H9 (cell line): Measurements from ENCODE around the gene TPTE. TPM values are rescaled to one million over a fixed set of nuclear protein-coding genes. Genes with fewer than 3 reads are reported as not detected.
"Not testable (repeated sequence)": the region's sequence is repeated elsewhere in the genome, so short reads cannot be mapped to it uniquely, and the experiment has no call there.

ENCODE experiments used
- DNase-seq: peaks from one replicate; pipeline ENCODE4 v3.0.0-alpha.2; 2017
- H2AFZ ChIP-seq: one replicate; pipeline ENCODE4 v1.6.1; 2013; ENCODE audit warnings: mild to moderate bottlenecking, low read length, control low read depth, moderate library complexity
- H2AK5ac ChIP-seq: 2 replicates; pipeline ENCODE4 v1.6.1; 2013; ENCODE audit warnings: low read length, control low read depth, mixed read lengths; ENCODE audit not compliant: insufficient read length
- H2BK120ac ChIP-seq: one replicate; pipeline ENCODE4 v1.6.1; 2013; ENCODE audit warnings: low read depth, mild to moderate bottlenecking, low read length, control low read depth, inconsistent platforms; ENCODE audit not compliant: poor library complexity, severe bottlenecking
- H2BK12ac ChIP-seq: 2 replicates; pipeline ENCODE4 v1.6.1; 2013; ENCODE audit warnings: low read length, control low read depth, mixed read lengths, low read depth; ENCODE audit not compliant: insufficient read length
- H2BK15ac ChIP-seq: 2 replicates; pipeline ENCODE4 v1.6.1; 2013; ENCODE audit warnings: low read depth, low read length, control low read depth
- H2BK20ac ChIP-seq: one replicate; pipeline ENCODE4 v1.6.1; 2013; ENCODE audit warnings: low read depth, mild to moderate bottlenecking, low read length, control low read depth, inconsistent platforms; ENCODE audit not compliant: poor library complexity, severe bottlenecking
- H2BK5ac ChIP-seq: 2 replicates; pipeline ENCODE4 v1.6.1; 2013; ENCODE audit warnings: low read length, control low read depth, mixed read lengths; ENCODE audit not compliant: insufficient read length
- H3K14ac ChIP-seq: 2 replicates; pipeline ENCODE4 v1.6.1; 2013; ENCODE audit warnings: low read length, control low read depth; ENCODE audit not compliant: insufficient read depth
- H3K18ac ChIP-seq: 2 replicates; pipeline ENCODE4 v1.6.1; 2013; ENCODE audit warnings: low read depth, mild to moderate bottlenecking, mixed read lengths, low read length, control low read depth; ENCODE audit not compliant: insufficient read length
- H3K23ac ChIP-seq: 2 replicates; pipeline ENCODE4 v1.6.1; 2013; ENCODE audit warnings: low read length, control low read depth, mixed read lengths, low read depth; ENCODE audit not compliant: insufficient read length
- H3K23me2 ChIP-seq: 2 replicates; pipeline ENCODE4 v1.6.1; 2013; ENCODE audit warnings: low read depth, mild to moderate bottlenecking, mixed read lengths, low read length, control low read depth; ENCODE audit not compliant: insufficient read length, poor library complexity, severe bottlenecking
- H3K27ac ChIP-seq: 2 replicates; pipeline ENCODE4 v1.5.1; 2013; ENCODE audit warnings: low read length, control low read depth, mixed read lengths, low read depth; ENCODE audit not compliant: insufficient read length
- H3K27me3 ChIP-seq: 2 replicates; pipeline ENCODE4 v1.6.1; 2013; ENCODE audit warnings: low read length, control low read depth, inconsistent platforms; ENCODE audit not compliant: insufficient read depth
- H3K4ac ChIP-seq: 2 replicates; pipeline ENCODE4 v1.6.1; 2013; ENCODE audit warnings: low read depth, mild to moderate bottlenecking, control low read depth, inconsistent platforms, low read length, moderate library complexity
- H3K4me1 ChIP-seq: 2 replicates; pipeline ENCODE4 v1.6.1; 2013; ENCODE audit warnings: low read length, control low read depth, inconsistent platforms; ENCODE audit not compliant: insufficient read depth
- H3K4me2 ChIP-seq: 2 replicates; pipeline ENCODE4 v1.6.1; 2013; ENCODE audit warnings: low read length, control low read depth, mixed read lengths; ENCODE audit not compliant: insufficient read length, insufficient read depth
- H3K56ac ChIP-seq: 2 replicates; pipeline ENCODE4 v1.6.1; 2013; ENCODE audit warnings: low read depth, mild to moderate bottlenecking, mixed read lengths, low read length, control low read depth; ENCODE audit not compliant: insufficient read length
- H3K79me1 ChIP-seq: 2 replicates; pipeline ENCODE4 v1.6.1; 2013; ENCODE audit warnings: low read depth, mild to moderate bottlenecking, moderate library complexity, low read length, control low read depth, inconsistent platforms; ENCODE audit not compliant: insufficient read depth, poor library complexity, severe bottlenecking
- H3K79me2 ChIP-seq: 2 replicates; pipeline ENCODE4 v1.6.1; 2013; ENCODE audit warnings: low read length, control low read depth, inconsistent platforms; ENCODE audit not compliant: insufficient read depth
- H3K9ac ChIP-seq: 2 replicates; pipeline ENCODE4 v1.6.1; 2013; ENCODE audit warnings: low read length, control low read depth, mixed read lengths; ENCODE audit not compliant: insufficient read length; ENCODE audit errors: extremely low read depth
- H3K9me3 ChIP-seq: one replicate; pipeline ENCODE4 v1.6.1; 2013; ENCODE audit warnings: low read depth, low read length, inconsistent platforms; ENCODE audit not compliant: control insufficient read depth
- H3T11ph ChIP-seq: one replicate; pipeline ENCODE4 v1.6.1; 2013; ENCODE audit warnings: mild to moderate bottlenecking, low read length, control low read depth, inconsistent platforms
- H4K20me1 ChIP-seq: one replicate; pipeline ENCODE4 v1.6.1; 2013; ENCODE audit not compliant: control insufficient read depth, insufficient read length, insufficient read depth
- H4K5ac ChIP-seq: 2 replicates; pipeline ENCODE4 v1.6.1; 2013; ENCODE audit warnings: low read depth, mild to moderate bottlenecking, mixed read lengths, low read length, control low read depth; ENCODE audit not compliant: insufficient read length
- H4K8ac ChIP-seq: replicated peaks from 2 replicates; pipeline ENCODE4 v1.6.1; 2013; ENCODE audit warnings: low read length, control low read depth, mixed read lengths, low read depth; ENCODE audit not compliant: insufficient read length
- H4K91ac ChIP-seq: 2 replicates; pipeline ENCODE4 v1.6.1; 2013; ENCODE audit warnings: low read depth, mild to moderate bottlenecking, moderate library complexity, mixed read lengths, low read length, control low read depth; ENCODE audit not compliant: insufficient read length
- H3K27ac Mint-ChIP-seq, 3 experiments: 2 replicates in 2 of 3; 3 replicates in 1 of 3; pipeline ENCODE4 v1.8.0; 2020 to 2021; ENCODE audit warnings: mixed read lengths in 3 of 3, mild to moderate bottlenecking in 1 of 3, moderate library complexity in 1 of 3
- H3K27me3 Mint-ChIP-seq: 2 replicates; pipeline ENCODE4 v1.8.0; 2021; ENCODE audit warnings: low read depth, mild to moderate bottlenecking, moderate library complexity, mixed read lengths
- H3K36me3 Mint-ChIP-seq, 3 experiments: 2 replicates in 2 of 3; 3 replicates in 1 of 3; pipeline ENCODE4 v1.8.0; 2020 to 2021; ENCODE audit warnings: low read depth in 3 of 3, mixed read lengths in 3 of 3; ENCODE audit not compliant: insufficient read depth in 1 of 3
- H3K4me1 Mint-ChIP-seq, 2 experiments: 2 replicates each; pipeline ENCODE4 v1.8.0; 2020; ENCODE audit warnings: mixed read lengths in 2 of 2
- H3K4me3 Mint-ChIP-seq, 2 experiments: 2 replicates in 1 of 2; 3 replicates in 1 of 2; pipeline ENCODE4 v1.8.0; 2020 to 2021; ENCODE audit warnings: mild to moderate bottlenecking in 2 of 2, mixed read lengths in 2 of 2, moderate library complexity in 1 of 2
- H3K9me3 Mint-ChIP-seq, 2 experiments: 2 replicates in 1 of 2; 3 replicates in 1 of 2; pipeline ENCODE4 v1.8.0; 2020; ENCODE audit warnings: mild to moderate bottlenecking in 2 of 2, mixed read lengths in 2 of 2, moderate library complexity in 1 of 2
- CTCF ChIP-seq: fragments of 200-600 bp; sonication (generic); conservative IDR thresholded peaks from 3 replicates; pipeline ENCODE4 v1.8.0; 2021; ENCODE audit warnings: antibody characterized with exemption, mild to moderate bottlenecking
- WGBS: extraction: QIAGEN DNeasy Blood & Tissue Kit; methylation state at CpG from one replicate; pipeline ENCODE4 v1.1.7; 2013; ENCODE audit warnings: missing lambda C conversion rate, low lambda C conversion rate, mixed read lengths; ENCODE audit not compliant: insufficient read length; ENCODE audit errors: extremely low coverage; 5-methylcytosine and 5-hydroxymethylcytosine counted together
- total RNA-seq: library from RNA; stranded (reverse); gene quantifications from 2 replicates; pipeline ENCODE4 v1.2.1, GENCODE V29; 2021

The TPTE gene
- total RNA-seq, 1 experiment from 2014 or later = not detected

GRCh38 chr21:10575311-10575667 is 53.9 kb downstream of the TPTE start:
- Histone ChIP-seq H4K8ac (no peak overlapping the region), H3K14ac (no peak overlapping the region), H2AK5ac (no peak overlapping the region), H3K23ac (no peak overlapping the region), H3K18ac (no peak overlapping the region), H4K20me1 (no peaks in the 10 kb centered on the region), H3K4me1 (no peaks in the 10 kb centered on the region), H3K9me3 (peaks cover 91% of the 10 kb centered on the region), H3K9ac (no peak overlapping the region), H4K91ac (no peak overlapping the region), H2BK12ac (no peak overlapping the region), H3K79me1 (no peaks in the 10 kb centered on the region), H3K27me3 (no peaks in the 10 kb centered on the region), H4K5ac (no peak overlapping the region), H2BK20ac (no peak overlapping the region), H2BK5ac (no peak overlapping the region), H3K4ac (no peak overlapping the region), H3T11ph (no peak overlapping the region), H3K79me2 (no peaks in the 10 kb centered on the region), H3K23me2 (no peaks in the 10 kb centered on the region), H3K27ac (no peak overlapping the region), H3K56ac (no peak overlapping the region), H3K4me2 (no peak overlapping the region), H2AFZ (no peak overlapping the region), H2BK120ac (no peak overlapping the region), H2BK15ac (no peak overlapping the region)
- Mint-ChIP-seq H3K27ac (no peak overlapping the region), H3K27me3 (peaks cover 3% of the 10 kb centered on the region), H3K9me3 (peaks cover 51 to 52% of the 10 kb centered on the region in 2 experiments), H3K4me3 (no peak overlapping the region), H3K36me3 (peaks cover 14 to 39% (median 23%) of the 10 kb centered on the region in 3 experiments), H3K4me1 (no peaks in the 10 kb centered on the region)
- DNase-seq = no peak
- TF ChIP-seq CTCF = no peak
- WGBS = no CpG with 5 or more reads among the region's 2 CpGs

- not testable (repeated sequence) for H2BK15ac ChIP-seq, H2BK12ac ChIP-seq, H4K91ac ChIP-seq, H3K4ac ChIP-seq, H3K4me3 Mint-ChIP-seq, H4K20me1 ChIP-seq, H3K18ac ChIP-seq, H3K4me2 ChIP-seq, H3K79me1 ChIP-seq, H2BK20ac ChIP-seq, H2AK5ac ChIP-seq, H2BK120ac ChIP-seq, H4K8ac ChIP-seq, H2BK5ac ChIP-seq, H3K56ac ChIP-seq, H3K14ac ChIP-seq, DNase-seq, H3K79me2 ChIP-seq, H3K4me1 Mint-ChIP-seq, H3T11ph ChIP-seq, H3K23me2 ChIP-seq, H2AFZ ChIP-seq, H3K4me1 ChIP-seq, H3K23ac ChIP-seq, H4K5ac ChIP-seq, H3K27me3 ChIP-seq, H3K27ac ChIP-seq, H3K27ac Mint-ChIP-seq, H3K27me3 Mint-ChIP-seq, H3K9ac ChIP-seq
- peaks cover 91% of the 10 kb centered on the region for H3K9me3 ChIP-seq
- Mint-ChIP-seq H3K36me3 (peaks cover 14 to 36% (median 22%) of the 10 kb centered on the region in 3 experiments), H3K9me3 (peaks cover 46 to 47% of the 10 kb centered on the region in 2 experiments)
Observed at GRCh38 chr21:10578910-10579309, 57.5 kb downstream of the TPTE start.
